Hematopoietic multipotent progenitor cell treated with erythropoietin and hydrocortisone succinate and interleukin-3 and kit ligand, for 6 days (in vitro differentiated cells): ENCODE measurements around the gene PLEKHH3.
"Not testable (repeated sequence)": the region's sequence is repeated elsewhere in the genome, so short reads cannot be mapped to it uniquely, and the experiment has no call there.

ENCODE experiments used
- DNase-seq: peaks from one replicate; pipeline ENCODE4 v3.0.0-alpha.2; 2015

The PLEKHH3 gene

GRCh38 chr17:42629411-42630009 lies 47.3 kb downstream of the PLEKHH3 start:
- peak; percentile 96 for DNase-seq

GRCh38 chr17:42627032-42627764 lies 49.6 kb downstream of the PLEKHH3 start:
- DNase-seq: not testable (repeated sequence)

GRCh38 chr17:42623732-42624596 lies 52.8 kb downstream of the PLEKHH3 start:
- DNase-seq: peak; percentile 95

- DNase-seq: peak; percentile 75
Observed at GRCh38 chr17:42623271-42623670, 53.5 kb downstream of the PLEKHH3 start.

GRCh38 chr17:42621987-42622386 lies 54.8 kb downstream of the PLEKHH3 start:
- not testable (repeated sequence) for DNase-seq

GRCh38 chr17:42618442-42619150 lies 58.2 kb downstream of the PLEKHH3 start:
- peak; percentile 79 for DNase-seq

- peak; percentile 92 for DNase-seq
Observed at GRCh38 chr17:42617956-42618431, 58.8 kb downstream of the PLEKHH3 start.
